Measurements from ENCODE around the gene URAD. TPM values are rescaled to one million over a fixed set of nuclear protein-coding genes. Genes with fewer than 3 reads are reported as not detected.

URAD gene
- total RNA-seq, 1 donor from 2014 or later, result not detected

DNA sequence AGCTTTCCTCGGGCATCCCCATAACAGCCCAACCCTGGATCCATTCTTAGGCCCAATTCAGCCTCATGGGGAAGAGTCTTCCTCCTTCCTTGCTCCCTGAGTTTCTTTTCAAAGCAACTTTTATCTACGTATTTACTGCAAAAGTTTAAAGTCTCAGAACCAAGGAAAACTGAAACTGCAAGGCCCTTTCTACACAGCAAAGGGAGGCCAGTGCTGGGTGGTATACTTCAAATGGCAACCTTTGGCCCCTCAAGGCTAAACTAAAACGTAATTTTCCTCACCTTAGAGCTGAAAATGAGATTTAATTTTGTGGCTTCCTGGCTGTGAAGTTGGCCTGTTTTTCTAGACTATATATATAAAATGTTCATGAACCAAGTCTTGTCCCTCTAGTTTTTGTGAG, 25.0 kb downstream of the URAD start:
- H3K27ac Mint-ChIP-seq, result no peak overlapping the region
- peaks cover 83% of the 10 kb centered on the region for H3K27me3 Mint-ChIP-seq
- no peaks in the 10 kb centered on the region for H3K36me3 Mint-ChIP-seq (ENCODE audit: low read depth)
- intact Hi-C loops (cut with micrococcal nuclease), result no loop called here
- DNase-seq, result no peak
- no peak overlapping the region for H3K4me3 Mint-ChIP-seq
- no peaks in the 10 kb centered on the region for H3K9me3 Mint-ChIP-seq
- H3K4me1 Mint-ChIP-seq, result peaks cover 3% of the 10 kb centered on the region

DNA sequence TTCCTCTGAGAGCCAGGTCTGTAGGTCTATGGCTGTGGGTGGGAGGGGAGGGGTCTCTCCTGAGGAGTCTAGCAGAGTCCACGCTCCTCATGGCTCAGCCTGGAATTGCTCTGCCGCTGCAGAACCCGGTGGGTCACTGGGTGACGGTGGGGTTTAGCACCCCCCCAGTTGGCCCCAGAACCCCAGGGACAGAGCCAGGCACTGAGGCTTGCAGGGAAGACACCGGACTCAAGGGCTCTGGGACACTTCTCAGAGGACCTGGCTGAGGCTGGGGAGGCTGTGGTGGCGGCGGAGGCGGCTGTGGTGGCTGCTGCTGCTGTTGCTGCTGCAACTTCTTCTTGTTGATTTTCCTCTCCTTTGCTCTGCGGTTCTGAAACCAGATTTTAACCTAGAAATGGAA, 25.5 kb downstream of the URAD start:
- intact Hi-C loops (cut with micrococcal nuclease), result no loop called here
- peaks cover 84% of the 10 kb centered on the region for H3K27me3 Mint-ChIP-seq
- no peak for DNase-seq
- peaks cover 3% of the 10 kb centered on the region for H3K4me1 Mint-ChIP-seq
- H3K4me3 Mint-ChIP-seq, result no peak overlapping the region
- no peaks in the 10 kb centered on the region for H3K36me3 Mint-ChIP-seq (ENCODE audit: low read depth)
- no peaks in the 10 kb centered on the region for H3K9me3 Mint-ChIP-seq
- no peak overlapping the region for H3K27ac Mint-ChIP-seq

DNA sequence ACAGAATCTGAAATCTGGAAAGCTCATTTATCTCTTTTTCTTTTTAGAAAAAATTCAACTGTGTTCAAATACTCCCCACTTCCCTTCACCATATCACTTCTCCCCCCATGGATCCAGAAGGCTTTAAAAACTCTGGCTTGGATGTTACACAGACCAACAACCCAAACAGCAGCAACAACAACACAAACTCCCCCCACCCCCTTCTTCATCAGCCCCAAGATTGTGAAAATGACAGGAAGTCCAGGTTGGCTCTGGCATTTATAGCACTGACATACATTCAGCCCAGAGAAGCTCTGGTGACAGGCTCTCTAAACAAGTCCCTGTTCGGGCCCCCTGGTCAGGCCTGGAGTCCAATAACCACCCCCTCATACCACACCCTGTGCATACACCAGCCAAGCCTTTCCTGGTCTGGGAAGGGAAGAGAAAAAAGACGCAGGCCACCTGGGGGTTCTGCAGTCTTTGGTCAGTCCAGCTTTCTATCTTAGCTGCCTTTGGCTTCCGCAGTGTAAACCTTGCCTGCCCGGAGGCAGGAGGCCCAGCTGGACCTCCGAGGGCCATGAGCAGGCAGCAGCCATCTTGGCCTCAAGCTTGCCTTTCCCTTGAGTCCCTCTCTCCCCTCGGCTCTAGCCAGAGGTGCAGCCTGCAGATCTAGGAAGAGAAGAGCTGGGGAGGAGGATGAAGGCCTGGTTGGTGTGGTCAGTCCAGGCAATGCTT, 26.2 kb downstream of the URAD start:
- Mint-ChIP-seq H3K27ac (no peak overlapping the region), H3K27me3 (peaks cover 80% of the 10 kb centered on the region), H3K36me3 (ENCODE audit: low read depth) (no peaks in the 10 kb centered on the region), H3K4me1 (peaks cover 3% of the 10 kb centered on the region), H3K9me3 (no peaks in the 10 kb centered on the region), H3K4me3 (no peak overlapping the region)
- DNase-seq, result no peak
- intact Hi-C loops (cut with micrococcal nuclease), result no loop called here

DNA sequence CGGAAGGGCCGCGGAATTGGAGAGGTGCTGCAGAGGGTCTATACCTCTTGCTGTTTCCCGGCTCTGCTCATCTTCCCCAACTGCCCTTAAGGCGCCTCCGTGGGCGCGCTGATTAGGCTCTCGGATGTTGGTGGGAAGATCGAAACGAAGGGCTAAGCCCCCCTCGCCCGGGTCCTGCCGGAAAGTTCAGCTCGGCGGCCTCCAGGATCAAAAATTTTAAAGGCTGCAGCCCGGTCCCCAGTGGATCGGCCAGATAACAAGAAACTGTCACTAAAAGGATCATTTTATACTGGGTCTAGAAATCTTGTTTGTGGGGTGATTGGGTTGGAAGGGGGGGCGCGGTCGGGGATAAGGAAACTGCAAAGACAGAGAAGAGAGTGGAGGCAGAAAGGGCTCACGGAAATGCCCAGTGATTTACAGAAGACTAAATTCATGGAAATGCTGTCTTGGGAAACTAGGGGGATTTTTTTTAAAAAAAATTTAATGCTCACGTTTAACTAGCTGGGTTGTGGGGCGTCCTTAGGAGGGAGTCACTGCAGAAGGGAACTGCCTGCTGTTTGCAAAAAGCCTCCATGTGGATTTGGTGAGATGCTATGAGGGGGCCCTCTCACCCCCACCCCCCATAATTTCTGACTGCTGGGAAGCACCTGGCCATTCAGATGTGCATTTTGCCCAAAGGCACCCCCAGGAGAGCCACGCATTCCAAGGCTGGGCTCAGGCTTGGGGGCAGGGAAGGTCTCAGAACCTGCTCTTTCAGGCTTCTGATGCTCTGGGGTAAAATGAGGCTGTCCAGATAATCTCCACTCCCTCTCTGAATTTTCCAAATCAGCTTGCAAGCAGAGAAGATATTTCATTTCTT, 27.0 kb downstream of the URAD start:
- Mint-ChIP-seq H3K36me3 (ENCODE audit: low read depth) (no peaks in the 10 kb centered on the region), H3K4me3 (no peak overlapping the region), H3K27ac (no peak overlapping the region), H3K27me3 (peaks cover 81% of the 10 kb centered on the region), H3K9me3 (no peaks in the 10 kb centered on the region), H3K4me1 (peaks cover 3% of the 10 kb centered on the region)
- intact Hi-C loops (cut with micrococcal nuclease), result no loop called here
- DNase-seq, result no peak

DNA sequence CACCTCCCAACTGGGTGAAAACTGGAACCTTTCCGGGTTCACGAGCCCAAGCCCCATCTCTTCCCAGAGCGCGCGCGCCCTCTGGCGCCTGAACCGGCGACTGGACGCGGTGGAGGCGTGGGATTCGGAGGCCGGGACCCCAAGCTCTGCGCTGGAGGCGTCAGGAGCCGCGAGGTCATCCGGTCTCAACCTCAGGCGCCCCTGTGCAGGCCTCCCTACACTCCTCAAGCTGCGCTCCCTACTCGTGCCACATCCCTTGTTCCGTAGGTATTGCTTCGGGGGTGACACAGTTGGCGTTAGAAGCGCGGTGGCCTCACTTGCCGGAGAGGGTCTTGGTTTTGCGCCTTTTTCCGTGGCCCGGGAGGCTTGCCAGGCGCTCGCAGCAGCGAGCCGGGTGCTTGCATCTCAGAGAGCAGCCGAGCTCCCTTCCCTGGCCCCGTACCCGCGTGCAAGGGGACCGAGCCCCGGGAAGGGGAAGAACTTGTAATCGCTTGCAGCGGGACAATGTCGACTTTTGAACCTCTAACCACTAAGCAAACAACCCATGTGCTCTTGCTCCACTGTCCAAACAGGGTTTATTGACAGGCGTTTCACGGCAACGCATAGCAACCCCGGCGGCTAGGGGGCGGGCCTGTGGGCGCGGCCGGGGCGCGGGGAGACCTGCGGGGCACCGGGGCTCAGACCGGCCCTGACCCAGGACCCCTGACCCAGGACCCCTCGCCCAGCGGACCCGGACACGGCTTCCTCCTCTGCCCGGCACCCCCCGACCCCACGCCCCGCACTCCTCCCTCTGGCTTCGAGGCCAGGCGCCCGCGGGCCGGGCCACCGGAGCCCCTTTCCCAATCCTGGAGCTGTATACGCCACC, 27.9 kb downstream of the URAD start:
- Mint-ChIP-seq H3K27me3 (peaks cover 80% of the 10 kb centered on the region), H3K4me3 (peak overlapping the region; percentile 67), H3K27ac (no peak overlapping the region), H3K9me3 (no peaks in the 10 kb centered on the region), H3K36me3 (ENCODE audit: low read depth) (no peaks in the 10 kb centered on the region), H3K4me1 (peaks cover 3% of the 10 kb centered on the region)
- peak; percentile 79 for DNase-seq
- intact Hi-C loops (cut with micrococcal nuclease), result no loop called here

DNA sequence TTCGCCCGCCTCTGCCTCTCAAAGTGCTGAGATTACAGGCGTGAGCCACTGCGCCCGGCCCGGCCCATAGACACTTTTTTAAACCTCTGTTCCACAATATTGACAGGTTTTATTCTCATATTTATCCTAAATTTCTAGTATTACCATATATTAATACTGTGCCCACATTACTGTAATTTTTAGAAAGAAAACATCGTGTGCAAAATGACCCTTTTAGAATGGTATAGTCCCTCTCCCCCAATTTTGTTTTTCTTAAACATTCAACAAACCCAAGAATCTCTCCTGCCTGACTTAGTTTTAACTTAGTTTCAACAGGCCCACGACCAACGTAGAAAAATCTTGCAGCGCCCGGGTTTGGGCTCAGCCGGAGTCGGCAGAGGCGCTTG, 28.5 kb downstream of the URAD start:
- H3K4me1 Mint-ChIP-seq, result peaks cover 3% of the 10 kb centered on the region
- no peak for DNase-seq
- H3K36me3 Mint-ChIP-seq (ENCODE audit: low read depth), result no peaks in the 10 kb centered on the region
- H3K27ac Mint-ChIP-seq, result no peak overlapping the region
- H3K27me3 Mint-ChIP-seq, result peaks cover 80% of the 10 kb centered on the region
- peak overlapping the region; percentile 67 for H3K4me3 Mint-ChIP-seq
- H3K9me3 Mint-ChIP-seq, result no peaks in the 10 kb centered on the region
- intact Hi-C loops (cut with micrococcal nuclease), result loop anchor here (10.0 kb wide), 1 partner anchor 585 kb away; no protein-coding TSS in a partner anchor

DNA sequence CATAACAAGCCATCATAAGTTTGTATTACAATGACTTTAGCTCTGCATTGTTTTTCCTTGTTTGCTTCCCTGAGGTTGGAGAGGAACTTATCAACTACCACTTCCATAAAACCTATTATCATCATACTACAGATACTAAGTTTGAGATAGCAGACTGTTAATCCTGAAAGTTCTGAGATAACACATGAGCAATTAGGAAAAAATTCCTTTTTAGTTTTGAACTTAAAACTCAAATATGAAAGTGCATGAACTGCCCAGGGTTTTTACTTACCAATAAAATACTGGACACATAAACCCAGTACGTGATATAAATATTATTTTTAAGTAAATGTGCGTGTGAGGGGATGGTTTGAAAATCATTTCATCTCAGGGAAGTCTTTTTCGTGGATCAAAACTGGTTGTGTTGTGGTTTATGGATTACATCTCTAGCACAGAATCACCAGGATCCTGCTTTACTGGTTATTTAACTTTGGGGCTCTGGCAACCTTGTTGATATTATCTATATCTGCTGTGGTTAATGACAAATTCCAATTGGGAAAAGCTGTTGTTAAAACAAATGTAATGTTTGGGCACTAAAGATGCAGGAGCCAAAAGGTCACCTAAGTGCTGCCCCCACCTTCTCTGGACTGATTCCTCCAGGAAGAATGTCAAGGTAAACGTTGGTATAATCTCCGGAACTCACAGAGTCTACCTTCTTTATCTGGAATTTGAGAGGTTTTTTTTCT, 31.8 kb downstream of the URAD start:
- H3K27me3 Mint-ChIP-seq, result peaks cover 74% of the 10 kb centered on the region
- no peak for DNase-seq

DNA sequence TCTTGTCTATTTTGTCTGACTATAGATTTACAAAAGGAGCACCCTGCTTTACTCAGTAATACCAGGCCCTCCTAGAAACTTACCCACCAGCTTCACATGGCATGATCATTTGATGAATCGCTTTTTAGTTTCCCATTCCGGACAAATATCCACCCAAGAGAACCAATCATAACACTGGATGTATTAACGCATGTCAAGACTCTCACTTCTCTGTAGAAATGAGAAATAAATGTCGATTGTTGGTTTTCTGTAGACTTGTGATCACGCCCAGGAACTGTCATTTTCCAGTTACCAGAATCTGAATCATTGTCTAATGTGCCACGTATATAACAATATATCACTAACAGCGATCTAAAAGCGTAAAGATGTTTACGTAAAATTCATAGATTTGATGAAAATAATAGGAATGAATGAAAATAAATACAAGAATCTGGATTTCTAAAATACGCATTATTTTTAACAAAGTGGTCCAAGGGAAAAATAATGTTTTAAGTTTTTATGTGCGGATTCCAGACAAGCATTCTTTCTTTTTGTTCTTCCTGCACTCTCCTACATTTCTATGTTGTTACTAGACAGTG, 33.4 kb downstream of the URAD start:
- Mint-ChIP-seq H3K4me3 (no peak overlapping the region), H3K36me3 (ENCODE audit: low read depth) (no peaks in the 10 kb centered on the region), H3K9me3 (no peaks in the 10 kb centered on the region), H3K27me3 (peaks cover 70% of the 10 kb centered on the region), H3K27ac (no peak overlapping the region), H3K4me1 (peaks cover 8% of the 10 kb centered on the region)
- DNase-seq, result no peak
- intact Hi-C loops (cut with micrococcal nuclease), result loop anchor here (2.0 to 10.0 kb wide), 2 partner anchors 26 to 580 kb away; no protein-coding TSS in a partner anchor

More for the DNA sequence above, 31.8 kb downstream of the URAD start:
- intact Hi-C loops (cut with micrococcal nuclease), result loop anchor here (10.0 kb wide), 1 partner anchor 582 kb away; no protein-coding TSS in a partner anchor
- no peaks in the 10 kb centered on the region for H3K36me3 Mint-ChIP-seq (ENCODE audit: low read depth)
- H3K4me3 Mint-ChIP-seq, result no peak overlapping the region
- H3K9me3 Mint-ChIP-seq, result no peaks in the 10 kb centered on the region
- no peak overlapping the region for H3K27ac Mint-ChIP-seq
- H3K4me1 Mint-ChIP-seq, result peaks cover 9% of the 10 kb centered on the region

DNA sequence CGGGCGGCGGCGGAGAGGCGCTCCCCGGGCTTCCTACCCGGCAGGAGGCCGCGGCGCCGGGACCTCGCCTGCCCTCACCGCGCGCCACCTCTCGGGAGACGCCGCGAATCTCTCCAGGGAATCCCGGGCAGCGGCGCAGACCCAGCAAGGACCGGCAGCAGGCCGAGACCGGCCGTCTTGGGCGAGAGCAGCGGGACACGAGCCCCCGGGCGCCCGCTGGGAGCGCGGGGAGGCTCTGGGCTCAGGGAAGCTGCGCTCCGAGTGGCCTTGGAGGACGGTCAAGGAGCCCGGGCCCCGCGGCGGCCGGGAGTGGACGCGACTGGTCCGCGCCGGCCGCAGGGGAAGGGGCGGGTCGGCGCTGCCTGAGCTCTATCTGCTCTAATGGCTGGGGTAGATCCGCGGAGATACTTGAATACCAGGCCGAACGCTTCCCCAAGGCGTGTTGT, 34.1 kb downstream of the URAD start:
- intact Hi-C loops (cut with micrococcal nuclease), result loop anchor here (2.0 to 10.0 kb wide), 2 partner anchors 26 to 580 kb away; no protein-coding TSS in a partner anchor
- no peak overlapping the region for H3K27ac Mint-ChIP-seq
- H3K9me3 Mint-ChIP-seq, result no peaks in the 10 kb centered on the region
- H3K27me3 Mint-ChIP-seq, result peaks cover 68% of the 10 kb centered on the region
- peak overlapping the region; percentile 80 for H3K4me3 Mint-ChIP-seq
- DNase-seq, result peak; percentile 63
- peaks cover 6% of the 10 kb centered on the region for H3K4me1 Mint-ChIP-seq
- no peaks in the 10 kb centered on the region for H3K36me3 Mint-ChIP-seq (ENCODE audit: low read depth)

DNA sequence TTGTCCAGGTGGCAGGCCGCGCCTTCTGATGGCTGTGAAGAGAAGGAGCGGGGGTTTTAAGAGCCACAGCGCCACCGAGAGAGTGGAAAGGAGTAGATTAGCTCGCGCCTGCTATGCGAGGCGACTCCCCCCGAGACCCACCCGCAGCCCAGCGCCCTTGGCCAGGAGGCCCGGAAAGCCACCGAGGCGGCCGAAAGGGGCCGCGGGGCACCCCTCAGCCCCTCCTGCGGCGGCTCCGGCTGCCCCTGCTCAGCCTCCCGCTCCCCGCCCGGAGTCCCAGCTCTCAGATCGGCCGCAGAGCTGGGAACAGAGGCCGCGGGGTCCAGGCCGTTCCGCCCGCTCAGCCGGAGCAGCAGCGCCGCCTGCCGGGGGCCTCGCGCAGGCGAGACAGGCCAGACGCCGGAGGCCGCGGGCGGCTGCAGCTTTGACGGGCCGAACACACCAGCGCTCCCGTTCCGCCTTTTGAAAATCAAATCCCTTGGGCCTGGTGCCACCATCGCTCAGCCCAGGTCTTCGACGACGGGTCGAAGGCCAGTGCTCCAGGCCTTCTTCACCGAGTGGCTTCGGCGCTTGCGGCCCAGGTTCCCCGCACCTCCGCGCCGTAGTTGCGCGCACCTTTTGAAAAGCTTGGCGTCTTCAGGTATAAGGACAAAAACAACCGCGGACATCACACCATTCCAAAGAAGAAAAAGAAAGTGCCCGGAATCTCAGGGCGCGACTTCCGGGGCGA, 34.7 kb downstream of the URAD start:
- Mint-ChIP-seq H3K4me1 (peaks cover 6% of the 10 kb centered on the region), H3K27ac (no peak overlapping the region), H3K4me3 (peak overlapping the region; percentile 80), H3K9me3 (no peaks in the 10 kb centered on the region), H3K27me3 (peaks cover 63% of the 10 kb centered on the region), H3K36me3 (ENCODE audit: low read depth) (no peaks in the 10 kb centered on the region)
- intact Hi-C loops (cut with micrococcal nuclease), result loop anchor here (2.0 to 10.0 kb wide), 2 partner anchors 25 to 579 kb away; no protein-coding TSS in a partner anchor
- DNase-seq, result peak; percentile 90

DNA sequence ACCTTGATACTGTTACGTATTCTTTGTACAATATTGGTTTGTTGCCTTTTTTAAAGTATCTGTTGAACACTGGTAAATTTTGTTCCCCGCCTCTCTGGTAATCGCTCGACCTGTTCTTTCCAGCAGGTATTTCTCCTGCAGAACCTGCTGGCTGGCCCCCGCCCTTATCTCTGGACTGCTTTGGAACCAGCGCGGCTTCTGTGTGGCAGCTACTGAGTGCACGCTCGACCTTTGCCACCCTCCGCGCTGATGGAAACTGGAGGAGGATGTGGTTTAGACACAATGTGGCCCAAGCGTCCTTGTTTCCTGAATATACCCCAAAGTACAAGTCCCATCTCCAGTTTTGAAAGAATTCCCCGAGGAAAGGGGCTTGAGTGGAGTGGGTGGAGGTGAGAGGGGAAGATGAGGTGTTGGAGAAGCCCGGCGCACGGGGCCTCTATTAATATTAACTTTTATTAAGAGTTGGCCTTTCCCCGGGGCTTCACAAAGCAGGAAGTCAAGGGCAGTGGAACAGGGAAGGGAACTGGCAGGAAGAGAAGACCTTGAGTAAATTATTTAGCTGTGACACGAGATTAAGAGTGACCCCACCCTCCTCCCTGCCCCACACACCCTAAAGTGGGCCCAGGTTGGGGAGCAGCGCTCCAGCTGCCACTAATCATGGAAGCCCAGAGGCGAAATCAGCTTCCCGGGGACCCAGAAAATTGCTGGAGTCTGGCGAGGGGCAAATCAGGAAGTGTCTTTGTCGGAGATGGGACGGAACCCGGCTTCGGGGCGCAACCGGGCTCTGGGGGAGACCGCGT, 35.4 kb downstream of the URAD start:
- intact Hi-C loops (cut with micrococcal nuclease), result loop anchor here (10.0 kb wide), 1 partner anchor 578 kb away; no protein-coding TSS in a partner anchor
- Mint-ChIP-seq H3K4me3 (peak overlapping the region; percentile 50), H3K27ac (peak overlapping the region; percentile 48), H3K36me3 (ENCODE audit: low read depth) (no peaks in the 10 kb centered on the region), H3K4me1 (peaks cover 6% of the 10 kb centered on the region), H3K27me3 (peaks cover 58% of the 10 kb centered on the region), H3K9me3 (no peaks in the 10 kb centered on the region)
- DNase-seq, result no peak
